ENCODE measurements around the gene GBX2.

GBX2 gene

GRCh38 chr2:236167297-236168109, 683 bp downstream of the GBX2 start:
- DNase-seq, result no peak

- no peak for DNase-seq
Measured at GRCh38 chr2:236166796-236167296, 1.3 kb downstream of the GBX2 start.

DNA sequence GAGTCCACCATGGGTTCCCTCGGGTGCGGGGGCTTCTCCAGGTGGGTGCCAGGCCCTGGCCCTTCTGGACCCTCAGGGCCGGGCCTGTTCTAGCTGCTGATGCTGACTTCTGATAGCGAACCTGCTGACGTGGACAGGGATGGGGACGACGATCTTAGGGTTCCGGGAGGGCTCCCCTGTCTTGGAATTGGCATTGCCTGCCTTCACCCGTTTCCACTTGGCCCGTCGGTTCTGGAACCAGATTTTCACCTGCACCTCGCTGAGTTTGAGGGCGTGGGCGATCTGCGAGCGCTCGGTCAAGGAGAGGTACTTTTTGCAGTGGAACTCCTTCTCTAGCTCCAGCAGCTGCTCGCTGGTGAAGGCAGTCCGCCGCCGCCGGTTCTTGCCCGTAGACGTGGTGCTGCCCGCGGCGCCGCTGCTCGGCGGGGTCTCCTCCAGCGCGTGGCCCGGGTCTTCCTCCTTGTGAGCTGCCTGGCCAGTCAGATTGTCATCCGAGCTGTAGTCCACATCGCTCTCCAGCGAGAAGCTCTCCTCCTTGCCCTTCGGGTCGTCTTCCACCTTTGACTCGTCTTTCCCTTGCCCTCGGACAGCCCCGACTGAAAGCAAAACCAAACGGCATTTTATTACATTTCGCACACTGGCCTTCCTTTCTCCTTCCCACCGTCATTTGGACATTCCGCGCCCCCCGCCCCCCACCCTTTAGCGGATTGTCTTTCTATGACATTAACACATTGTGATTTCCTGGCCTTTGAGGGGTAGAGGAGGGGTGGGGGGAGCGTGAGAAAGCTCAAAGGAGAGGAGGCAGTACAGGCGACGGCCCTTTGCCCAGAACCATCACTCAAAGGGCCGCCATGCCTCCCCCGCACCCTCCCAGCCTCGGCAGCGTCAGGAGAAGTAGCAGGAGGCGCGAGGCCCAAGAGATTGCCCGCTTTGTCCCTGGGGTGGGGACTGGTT, 2.1 kb downstream of the GBX2 start:
- no peak for DNase-seq

DNA sequence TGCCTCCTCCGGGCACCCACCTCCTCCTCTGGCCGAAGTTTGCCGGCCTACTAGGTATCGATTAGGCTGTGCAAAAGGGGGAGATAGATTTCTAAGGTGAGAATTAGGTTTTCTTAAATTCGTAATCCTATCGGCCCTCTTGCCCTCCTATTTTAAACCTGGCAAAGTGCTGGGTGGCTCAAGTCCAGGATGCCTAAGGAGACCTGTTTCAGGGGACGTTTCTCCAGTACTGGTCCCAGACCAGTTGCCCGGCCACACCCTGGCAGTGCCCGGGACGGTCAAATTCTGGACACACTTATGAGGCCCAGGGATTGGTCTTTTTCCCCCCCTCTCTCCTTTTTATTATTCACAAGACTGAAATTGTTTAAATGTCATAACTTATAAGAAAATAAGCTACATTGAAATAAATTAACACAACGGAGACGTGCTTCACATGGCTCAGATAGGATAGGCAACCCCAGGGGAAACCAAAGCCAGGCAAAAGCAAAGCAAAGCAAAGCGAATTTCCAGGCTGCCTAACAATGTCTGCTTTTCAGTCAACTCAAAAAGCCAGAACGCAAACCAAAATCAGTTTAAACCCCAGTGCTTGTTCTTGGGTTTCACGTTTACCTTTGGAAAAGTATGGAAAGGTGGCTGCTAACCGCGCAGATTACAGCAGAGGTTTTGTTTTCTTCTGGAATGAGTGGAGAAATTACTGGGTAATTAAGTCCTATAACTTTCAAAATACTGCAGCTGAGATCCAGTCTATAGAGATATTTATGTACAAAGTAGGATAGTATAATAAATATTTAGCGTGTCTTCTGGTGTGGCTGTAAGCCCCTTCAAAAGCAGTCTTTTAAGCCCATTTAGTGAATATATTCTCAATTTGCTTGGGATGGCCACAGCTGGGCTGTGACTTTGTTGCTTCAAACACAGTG, 3.0 kb downstream of the GBX2 start:
- no peak for DNase-seq

DNA sequence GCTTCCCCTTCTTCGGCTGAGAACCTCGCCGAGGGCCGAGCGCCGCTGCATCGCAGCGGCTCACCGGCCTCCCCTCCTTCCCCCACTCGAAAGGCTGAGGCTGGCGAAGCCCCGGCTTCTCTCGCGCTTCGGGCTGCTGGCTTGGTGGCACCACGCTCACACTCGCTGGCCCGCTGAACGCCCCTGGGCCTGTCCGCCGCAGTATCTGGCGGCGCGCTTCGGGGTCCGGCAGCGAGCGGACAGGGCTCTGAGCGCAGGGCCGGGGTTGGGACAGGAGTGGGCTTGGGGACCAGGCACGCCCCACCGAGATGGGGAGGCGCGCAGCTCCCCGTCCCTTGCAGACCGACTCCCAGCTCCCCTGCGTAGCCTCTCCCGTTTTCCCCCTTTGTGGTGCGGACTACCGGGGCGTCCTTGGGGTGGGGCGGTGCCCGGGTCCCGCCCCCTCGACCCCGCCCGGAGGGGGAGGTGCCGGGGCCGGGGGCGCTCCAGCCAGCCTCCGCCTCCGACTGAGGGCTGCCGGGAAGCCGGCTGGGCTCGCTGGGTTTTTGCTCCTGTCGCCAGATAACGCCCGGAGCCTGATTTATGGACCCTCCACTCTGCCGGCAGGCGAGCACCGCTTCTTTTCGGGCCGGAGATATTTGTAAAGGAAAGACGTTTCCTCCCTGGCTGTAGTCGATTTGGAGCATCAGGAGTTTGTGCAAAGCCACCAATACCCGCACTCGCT, 3.8 kb downstream of the GBX2 start:
- no peak for DNase-seq

- DNase-seq, result no peak
Measured at GRCh38 chr2:236163471-236164200, 4.5 kb downstream of the GBX2 start.

- DNase-seq, result no peak
Measured at GRCh38 chr2:236162882-236163470, 5.2 kb downstream of the GBX2 start.

DNA sequence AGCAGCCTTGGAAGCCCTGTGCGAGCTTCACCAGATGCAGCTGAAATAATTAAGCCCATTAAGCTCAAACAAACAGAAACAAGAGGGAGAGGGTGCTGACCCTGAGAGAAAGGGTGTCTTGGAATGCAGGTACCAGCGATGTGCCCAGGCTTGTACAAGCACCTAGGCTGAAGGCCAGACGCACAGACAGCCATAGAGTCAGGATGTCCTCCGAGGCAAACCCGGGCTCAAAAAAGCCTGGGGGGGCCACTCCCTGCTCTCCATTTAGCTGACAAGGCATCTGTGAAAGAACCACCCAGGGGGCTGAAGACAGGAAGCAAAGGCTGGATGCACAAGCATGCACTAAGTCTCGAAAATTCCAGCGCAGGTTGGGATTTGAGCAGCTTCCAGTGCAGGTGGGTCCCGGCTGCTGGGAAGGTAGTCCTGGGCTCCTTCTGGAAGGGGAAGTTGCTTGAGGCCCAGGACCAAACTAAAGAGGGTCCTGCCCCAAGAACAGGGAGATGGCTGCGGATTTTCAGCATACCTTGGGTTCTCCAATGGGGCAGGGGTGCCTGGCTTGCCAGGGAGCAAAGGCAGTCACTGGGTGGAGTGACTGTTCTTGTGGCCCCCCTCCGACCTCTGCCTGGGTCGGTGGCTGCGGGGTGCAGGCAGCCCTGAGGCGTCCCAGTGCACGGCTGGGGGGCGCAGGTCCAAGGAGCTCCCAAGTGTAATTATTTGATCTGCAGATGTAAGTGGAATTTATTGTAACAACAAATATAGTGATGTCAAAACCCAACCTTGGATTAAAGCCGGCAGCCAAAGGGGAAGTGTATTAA, 5.9 kb downstream of the GBX2 start:
- DNase-seq, result no peak

DNA sequence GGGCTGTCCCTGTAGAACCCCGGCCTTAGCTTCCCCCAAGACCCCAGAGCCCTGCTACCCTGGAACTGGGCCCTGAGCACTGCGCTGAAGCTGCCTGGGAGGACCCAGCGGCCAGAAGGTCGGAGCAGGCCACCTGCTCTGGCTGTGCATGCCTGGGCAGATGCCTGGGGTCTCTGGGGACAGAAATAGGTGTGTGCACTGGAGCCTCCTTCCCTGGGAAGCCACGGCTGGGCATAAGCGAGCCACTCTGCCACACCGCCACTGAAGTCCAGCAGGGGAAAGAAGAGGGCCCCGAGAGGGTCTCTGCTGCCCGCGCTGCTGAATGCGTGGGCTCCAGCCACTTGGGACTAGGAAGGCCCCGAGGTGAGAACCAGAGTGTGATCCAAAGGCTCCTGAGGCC, 6.7 kb downstream of the GBX2 start:
- no peak for DNase-seq

DNA sequence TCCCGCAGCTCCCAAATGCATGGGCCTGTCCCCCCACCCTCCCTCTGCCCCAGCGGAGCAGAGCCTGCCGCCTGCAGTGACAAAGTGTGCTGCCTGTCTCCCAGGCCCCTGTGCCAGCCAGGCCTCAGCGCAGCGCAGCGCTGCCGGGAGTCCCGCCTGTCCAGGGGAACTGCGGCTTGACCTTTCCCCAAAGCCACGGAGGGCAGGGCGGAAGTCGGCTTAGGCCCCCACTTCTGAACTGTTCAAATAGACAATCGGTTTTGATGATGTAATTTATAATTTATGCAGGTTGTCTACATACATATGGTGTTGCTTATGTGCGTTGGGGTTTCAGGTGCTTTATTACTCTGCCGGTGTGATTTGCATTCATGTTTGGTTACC, 7.1 kb downstream of the GBX2 start:
- DNase-seq, result no peak

DNA sequence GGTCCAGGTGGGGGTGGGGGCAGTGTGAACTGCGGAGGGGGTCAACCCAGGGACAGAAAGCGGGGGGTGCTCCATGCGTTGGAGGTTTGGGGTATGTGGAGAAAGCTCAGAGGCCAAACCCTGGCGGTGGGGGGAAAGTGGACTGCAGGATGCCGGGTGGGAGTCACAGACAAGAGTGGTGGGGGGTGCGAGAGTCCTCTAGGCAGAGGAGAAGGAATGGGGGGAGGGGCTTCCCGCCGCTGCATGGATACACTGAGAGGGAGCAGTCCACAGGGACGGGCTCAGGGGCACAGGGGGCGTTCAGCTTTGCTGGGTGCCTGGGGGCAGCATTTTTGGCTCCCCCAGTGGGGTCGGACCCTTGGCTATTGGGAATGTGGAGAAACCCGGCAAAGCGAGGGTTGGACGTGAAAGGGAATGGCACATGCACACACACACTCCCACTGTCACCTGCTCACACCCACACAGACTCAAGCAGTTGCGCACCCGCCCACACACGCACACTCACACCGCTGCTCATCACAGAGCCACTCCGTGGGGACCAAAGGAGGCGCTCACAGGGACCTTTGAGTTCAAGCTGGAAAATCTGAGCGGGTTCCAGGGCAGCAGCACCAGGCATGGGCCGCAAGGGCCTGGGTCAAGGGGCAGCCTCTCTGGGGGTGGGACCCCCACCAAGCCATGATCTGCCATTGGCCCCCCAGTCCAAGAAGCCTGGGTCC, 7.7 kb downstream of the GBX2 start:
- no peak for DNase-seq

DNA sequence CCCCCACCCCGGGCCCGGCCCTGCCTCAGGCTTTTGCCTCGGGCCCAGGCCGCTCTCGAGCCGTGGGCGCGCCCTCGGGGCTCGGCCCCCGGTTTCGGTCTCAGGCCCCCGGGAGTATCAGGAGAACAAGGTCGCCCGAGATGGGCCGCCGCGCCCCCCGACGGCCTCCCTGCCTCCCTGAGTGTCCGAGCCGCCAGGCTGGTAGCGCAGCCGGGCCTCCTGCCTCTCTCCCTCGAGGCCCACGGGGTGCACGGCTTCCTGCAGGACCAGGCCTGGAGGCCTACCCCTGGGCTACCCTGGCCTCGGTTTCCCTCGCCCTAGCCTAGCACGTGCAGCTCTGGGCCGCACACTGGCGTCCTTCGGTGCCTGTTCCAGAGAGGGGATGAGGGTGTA, 8.4 kb downstream of the GBX2 start:
- no peak for DNase-seq

DNA sequence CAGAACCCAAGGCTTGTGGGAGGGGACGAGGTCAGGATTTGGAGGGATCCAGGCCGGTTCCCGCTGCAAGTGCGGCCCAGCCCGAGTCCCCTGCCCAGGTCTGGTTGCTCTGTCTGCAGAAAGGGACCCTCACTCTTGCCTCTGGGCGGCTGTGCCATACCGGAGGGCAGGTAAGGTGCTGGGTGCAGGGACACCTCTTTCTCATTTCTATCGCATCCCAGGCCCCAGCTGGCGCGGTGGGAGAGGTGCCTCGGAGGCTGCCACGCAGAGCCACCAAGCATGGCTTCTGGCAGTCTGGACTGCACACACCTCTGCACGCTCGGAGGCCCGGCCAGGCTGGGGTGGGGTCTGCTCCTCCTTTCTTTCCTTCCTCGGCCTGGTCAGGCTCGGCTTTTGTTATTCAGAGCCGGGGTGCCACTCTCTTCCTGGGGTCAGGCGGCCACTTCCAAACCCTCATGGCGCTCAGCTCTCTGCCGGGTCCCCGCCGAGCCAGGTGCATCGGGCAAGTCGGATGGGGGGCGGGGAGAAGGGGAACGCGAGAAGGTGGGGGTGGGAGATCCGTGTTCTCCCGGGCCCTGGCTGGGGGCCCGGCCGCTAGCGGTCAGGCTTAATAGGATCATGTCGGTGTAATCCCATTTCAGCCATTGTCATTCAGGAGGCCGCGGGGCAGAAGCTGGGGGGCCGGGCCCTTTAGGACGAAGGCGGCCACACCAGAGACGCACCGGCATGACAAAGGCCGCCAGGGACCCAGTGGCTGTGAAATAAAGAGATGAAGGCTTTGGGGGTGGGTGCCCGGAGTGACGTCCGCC, 9.0 kb downstream of the GBX2 start:
- no peak for DNase-seq

DNA sequence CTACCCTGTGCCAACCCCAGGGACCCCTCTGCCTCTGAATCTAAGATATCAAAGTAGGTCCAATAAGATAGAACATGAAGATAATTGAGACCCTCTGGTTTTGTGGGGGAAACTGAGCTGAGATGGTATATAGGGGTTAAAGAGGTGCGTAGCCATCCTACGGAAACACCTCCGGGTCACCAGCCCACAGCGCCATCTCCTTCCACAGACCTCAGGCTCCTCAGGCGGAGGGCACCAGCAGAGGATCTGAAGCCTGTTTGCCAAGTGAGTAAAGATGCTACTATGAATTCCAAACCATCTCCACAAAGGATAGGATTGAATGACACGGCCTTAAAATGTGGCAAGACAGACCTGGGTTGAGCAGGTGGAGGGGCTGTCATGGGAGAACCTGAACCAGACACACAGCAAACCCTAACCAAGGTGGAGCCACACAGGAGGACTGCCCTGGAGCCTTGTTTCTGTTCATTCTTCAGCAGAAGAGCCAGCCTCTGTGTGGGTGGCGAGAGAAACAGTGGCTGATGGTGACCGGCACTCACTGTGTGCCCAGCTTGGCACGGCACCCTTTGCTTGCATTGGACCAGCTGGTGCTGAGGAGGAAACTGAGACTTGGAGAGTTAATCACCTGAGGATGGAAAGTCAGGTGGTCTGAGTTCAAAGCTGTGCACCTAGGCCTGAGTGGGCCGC, 10.2 kb downstream of the GBX2 start:
- no peak for DNase-seq

GRCh38 chr2:236157366-236157765, 10.8 kb downstream of the GBX2 start:
- no peak for DNase-seq

- no peak for DNase-seq
Measured at GRCh38 chr2:236156860-236157194, 11.4 kb downstream of the GBX2 start.

DNA sequence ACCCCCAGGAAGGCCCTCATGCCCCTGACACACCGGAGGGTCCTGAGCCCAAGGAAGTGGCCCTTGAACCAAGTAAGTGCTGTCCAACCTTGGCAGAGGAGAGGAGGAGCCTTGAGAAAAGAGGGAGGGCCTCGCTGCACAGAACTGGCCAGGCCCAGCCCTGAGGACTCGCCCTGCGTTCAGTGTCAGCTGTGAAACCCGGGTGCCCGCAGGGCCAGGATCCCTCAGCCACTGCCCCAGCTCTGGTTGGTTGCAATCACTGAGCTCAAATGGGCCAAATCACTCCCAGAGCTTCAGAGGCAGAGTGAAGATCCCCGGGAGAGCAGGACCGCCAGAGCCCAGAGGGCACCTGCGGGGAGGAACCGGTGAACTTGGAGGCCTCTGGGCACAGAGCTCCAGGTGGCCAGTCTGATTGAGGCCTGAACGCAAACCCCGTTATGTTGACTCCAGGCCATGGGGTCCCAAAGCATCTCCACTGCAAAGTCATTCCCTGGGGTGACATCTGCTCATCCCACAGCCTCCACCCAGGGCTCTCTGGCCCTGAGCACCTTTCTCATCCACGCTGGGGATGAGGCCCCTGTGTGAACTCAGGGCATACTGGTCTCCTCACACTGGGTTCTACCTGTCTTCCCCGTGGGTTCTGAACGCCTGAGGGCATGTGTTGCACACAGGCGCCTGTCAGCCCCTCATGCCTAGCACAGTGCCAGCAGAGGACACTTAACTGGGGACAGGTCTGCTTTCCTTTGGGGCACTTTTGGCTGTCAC, 11.9 kb downstream of the GBX2 start:
- DNase-seq, result no peak

Data from hematopoietic multipotent progenitor cell treated with erythropoietin and hydrocortisone succinate and interleukin-3 and kit ligand, for 8 days (in vitro differentiated cells).